DMS53 treated with DMSO at 0.1 percent for 48 hours (cell line): ENCODE results near the gene RBBP6.

Experiments
- DNase-seq: peaks from one replicate; lab custom pipeline; 2025; ENCODE audit not compliant: unreplicated experiment; lab: John Stamatoyannopoulos, UW

Gene RBBP6

GRCh38 chr16:24524855-24525677 is 14.3 kb upstream of the RBBP6 start:
- DNase-seq: no peak

- no peak for DNase-seq
Measured at GRCh38 chr16:24525970-24526559, 13.3 kb upstream of the RBBP6 start.

- DNase-seq: no peak
Measured at GRCh38 chr16:24526701-24527495, 12.5 kb upstream of the RBBP6 start.

GRCh38 chr16:24531166-24531565 is 8.2 kb upstream of the RBBP6 start:
- no peak for DNase-seq

- no peak for DNase-seq
Measured at GRCh38 chr16:24534620-24535019, 4.7 kb upstream of the RBBP6 start.

GRCh38 chr16:24535827-24536226 is 3.5 kb upstream of the RBBP6 start:
- no peak for DNase-seq

GRCh38 chr16:24536671-24537070 is 2.7 kb upstream of the RBBP6 start:
- no peak for DNase-seq

GRCh38 chr16:24537474-24538337 is 1.7 kb upstream of the RBBP6 start:
- DNase-seq: no peak

GRCh38 chr16:24538756-24539294 is 541 bp upstream of the RBBP6 start:
- peak; percentile 90 for DNase-seq

GRCh38 chr16:24539850-24540601 is 660 bp downstream of the RBBP6 start:
- peak; percentile 2 for DNase-seq

GRCh38 chr16:24540602-24541210 is 1.3 kb downstream of the RBBP6 start:
- DNase-seq: peak; percentile 1

GRCh38 chr16:24541233-24541933 is 2.0 kb downstream of the RBBP6 start:
- DNase-seq: no peak

GRCh38 chr16:24543949-24544348 is 4.6 kb downstream of the RBBP6 start:
- DNase-seq: no peak

GRCh38 chr16:24544640-24545039 is 5.3 kb downstream of the RBBP6 start:
- no peak for DNase-seq

- no peak for DNase-seq
Measured at GRCh38 chr16:24550295-24550694, 10.9 kb downstream of the RBBP6 start.

- no peak for DNase-seq
Measured at GRCh38 chr16:24552705-24553246, 13.4 kb downstream of the RBBP6 start.

GRCh38 chr16:24553983-24554382 is 14.6 kb downstream of the RBBP6 start:
- no peak for DNase-seq

GRCh38 chr16:24555346-24555872 is 16.0 kb downstream of the RBBP6 start:
- no peak for DNase-seq
